ENCODE results near the gene TCERG1. TPM values are rescaled to one million over a fixed set of nuclear protein-coding genes. Genes with fewer than 3 reads are reported as not detected.

The TCERG1 gene
- total and polyA plus RNA-seq, 2 donors (not counting 1 experiment from before 2014, with no cell fraction given), result 44.6 to 95.2 TPM

GRCh38 chr5:146510559-146511125, 63.5 kb downstream of the TCERG1 start:
- Histone ChIP-seq H3K27me3 (replicated peaks in 1 of 4; ENCODE audit: control extremely low read depth in 1 of 4, control insufficient read depth in 3 of 4, insufficient read depth in 4 of 4, low read length in 3 of 4) (no peaks in the 10 kb centered on the region), H3K4me2 (replicated peaks; ENCODE audit: low read depth, low read length, poor library complexity, severe bottlenecking) (no peak overlapping the region), H4K20me1 (ENCODE audit: control insufficient read depth, insufficient read depth, low read length, poor library complexity, severe bottlenecking) (no peaks in the 10 kb centered on the region), H3K4me1 (ENCODE audit: control insufficient read depth in 2 of 2, insufficient read depth in 2 of 2, low read length in 2 of 2) (no peaks in the 10 kb centered on the region), H2AFZ (ENCODE audit: insufficient read depth, low read depth, low read length, poor library complexity, severe bottlenecking) (no peak overlapping the region), H3K9ac (ENCODE audit: low read length) (no peak overlapping the region), H3K79me2 (ENCODE audit: control insufficient read depth, insufficient read depth, low read length) (no peaks in the 10 kb centered on the region), H3K4me3 (ENCODE audit: control extremely low read depth in 1 of 5, extremely low read depth in 1 of 5, insufficient read depth in 1 of 5, low read depth in 2 of 5, low read length in 4 of 5) (no peak overlapping the region), H3K9me3 (ENCODE audit: control extremely low read depth in 1 of 3, control insufficient read depth in 2 of 3, insufficient read depth in 1 of 3, low read length in 2 of 3) (no peaks in the 10 kb centered on the region), H3K36me3 (replicated peaks in 1 of 2; ENCODE audit: control extremely low read depth in 1 of 2, control insufficient read depth in 1 of 2, extremely low read depth in 1 of 2, insufficient read depth in 2 of 2, low read length in 1 of 2) (peaks cover 9 to 59% of the 10 kb centered on the region in 2 experiments), H3K27ac (ENCODE audit: low read length in 2 of 2) (no peak overlapping the region)
- intact Hi-C loops (cut with micrococcal nuclease), result no loop called here
- Mint-ChIP-seq H3K4me1 (no peaks in the 10 kb centered on the region), H3K27me3 (no peaks in the 10 kb centered on the region), H3K9me3 (ENCODE audit: insufficient read depth) (no peaks in the 10 kb centered on the region), H3K27ac (no peak overlapping the region), H3K4me3 (no peak overlapping the region)
- ChIA-PET POLR2A (no interaction called here), CTCF (interaction anchor here (0.6 kb wide), 1 partner anchor 125 kb away, joined by 3 read pairs; no protein-coding TSS in a partner anchor)
- ATAC-seq (ENCODE audit: low read depth), result no peak
- WGBS (ENCODE audit: insufficient coverage), result 100% methylated on average over 3 of the region's 9 CpGs
- no peak for DNase-seq
- TF ChIP-seq, protein P1, sequence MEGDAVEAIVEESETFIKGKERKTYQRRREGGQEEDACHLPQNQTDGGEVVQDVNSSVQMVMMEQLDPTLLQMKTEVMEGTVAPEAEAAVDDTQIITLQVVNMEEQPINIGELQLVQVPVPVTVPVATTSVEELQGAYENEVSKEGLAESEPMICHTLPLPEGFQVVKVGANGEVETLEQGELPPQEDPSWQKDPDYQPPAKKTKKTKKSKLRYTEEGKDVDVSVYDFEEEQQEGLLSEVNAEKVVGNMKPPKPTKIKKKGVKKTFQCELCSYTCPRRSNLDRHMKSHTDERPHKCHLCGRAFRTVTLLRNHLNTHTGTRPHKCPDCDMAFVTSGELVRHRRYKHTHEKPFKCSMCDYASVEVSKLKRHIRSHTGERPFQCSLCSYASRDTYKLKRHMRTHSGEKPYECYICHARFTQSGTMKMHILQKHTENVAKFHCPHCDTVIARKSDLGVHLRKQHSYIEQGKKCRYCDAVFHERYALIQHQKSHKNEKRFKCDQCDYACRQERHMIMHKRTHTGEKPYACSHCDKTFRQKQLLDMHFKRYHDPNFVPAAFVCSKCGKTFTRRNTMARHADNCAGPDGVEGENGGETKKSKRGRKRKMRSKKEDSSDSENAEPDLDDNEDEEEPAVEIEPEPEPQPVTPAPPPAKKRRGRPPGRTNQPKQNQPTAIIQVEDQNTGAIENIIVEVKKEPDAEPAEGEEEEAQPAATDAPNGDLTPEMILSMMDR (IDR thresholded peaks at IDR 0.05), result no peak
- TF ChIP-seq EZH2 (IDR thresholded peaks at IDR 0.05; ENCODE audit: borderline replicate concordance, insufficient read depth, low read depth, low read length, poor library complexity, severe bottlenecking), result no peak

- intact Hi-C loops (cut with micrococcal nuclease), result no loop called here
- Histone ChIP-seq H3K79me2 (ENCODE audit: control insufficient read depth, insufficient read depth, low read length) (no peaks in the 10 kb centered on the region), H4K20me1 (ENCODE audit: control insufficient read depth, insufficient read depth, low read length, poor library complexity, severe bottlenecking) (no peaks in the 10 kb centered on the region), H3K36me3 (replicated peaks in 1 of 2; ENCODE audit: control extremely low read depth in 1 of 2, control insufficient read depth in 1 of 2, extremely low read depth in 1 of 2, insufficient read depth in 2 of 2, low read length in 1 of 2) (peaks cover 3 to 33% of the 10 kb centered on the region in 2 experiments), H3K4me3 (ENCODE audit: control extremely low read depth in 1 of 5, extremely low read depth in 1 of 5, insufficient read depth in 1 of 5, low read depth in 2 of 5, low read length in 4 of 5) (no peak overlapping the region), H3K27me3 (replicated peaks in 1 of 4; ENCODE audit: control extremely low read depth in 1 of 4, control insufficient read depth in 3 of 4, insufficient read depth in 4 of 4, low read length in 3 of 4) (no peaks in the 10 kb centered on the region), H3K27ac (ENCODE audit: low read length in 2 of 2) (no peak overlapping the region), H3K4me1 (ENCODE audit: control insufficient read depth in 2 of 2, insufficient read depth in 2 of 2, low read length in 2 of 2) (no peaks in the 10 kb centered on the region), H3K9ac (ENCODE audit: low read length) (no peak overlapping the region), H3K4me2 (replicated peaks; ENCODE audit: low read depth, low read length, poor library complexity, severe bottlenecking) (no peak overlapping the region), H2AFZ (ENCODE audit: insufficient read depth, low read depth, low read length, poor library complexity, severe bottlenecking) (no peak overlapping the region), H3K9me3 (ENCODE audit: control extremely low read depth in 1 of 3, control insufficient read depth in 2 of 3, insufficient read depth in 1 of 3, low read length in 2 of 3) (no peaks in the 10 kb centered on the region)
- Mint-ChIP-seq H3K27me3 (no peaks in the 10 kb centered on the region), H3K4me3 (no peak overlapping the region), H3K27ac (no peak overlapping the region), H3K4me1 (peaks cover 2% of the 10 kb centered on the region), H3K9me3 (ENCODE audit: insufficient read depth) (no peaks in the 10 kb centered on the region)
- ChIA-PET CTCF (no interaction called here), POLR2A (no interaction called here)
- no peak for DNase-seq
- no peak for ATAC-seq (ENCODE audit: low read depth)
- TF ChIP-seq, protein P1 (IDR thresholded peaks at IDR 0.05), result no peak
- TF ChIP-seq EZH2 (IDR thresholded peaks at IDR 0.05; ENCODE audit: borderline replicate concordance, insufficient read depth, low read depth, low read length, poor library complexity, severe bottlenecking), result no peak
- 100% methylated on average over 1 of the region's 2 CpGs for WGBS (ENCODE audit: insufficient coverage)
These were observed 66.3 kb downstream of the TCERG1 start for GRCh38 chr5:146513462-146513861.
